Hepatocyte (in vitro differentiated cells): ENCODE data around the gene CLCN7. TPM values are rescaled to one million over a fixed set of nuclear protein-coding genes. Genes with fewer than 3 reads are reported as not detected.

ENCODE experiments used
- DNase-seq: peaks from one replicate; pipeline ENCODE4 v3.0.0-alpha.2; 2016; ENCODE audit warnings: low spot score
- H2AFZ ChIP-seq: fragments of 200-600 bp; sonication (generic); 2 replicates; pipeline ENCODE4 v1.6.0; 2016; ENCODE audit warnings: antibody characterized with exemption, mild to moderate bottlenecking
- H3K27ac ChIP-seq: fragments of 200-600 bp; sonication (generic); 2 replicates; pipeline ENCODE4 v1.5.1; 2016; ENCODE audit warnings: mild to moderate bottlenecking
- H3K27me3 ChIP-seq: fragments of 200-600 bp; sonication (generic); 2 replicates; pipeline ENCODE4 v1.6.1; 2016
- H3K36me3 ChIP-seq: fragments of 200-600 bp; sonication (generic); replicated peaks from 2 replicates; pipeline ENCODE4 v1.5.1; 2016; ENCODE audit warnings: low read depth; ENCODE audit not compliant: insufficient read depth
- H3K4me1 ChIP-seq: fragments of 200-600 bp; sonication (generic); 2 replicates; pipeline ENCODE4 v1.5.1; 2016; ENCODE audit warnings: mild to moderate bottlenecking, moderate library complexity; ENCODE audit not compliant: insufficient read depth
- H3K4me2 ChIP-seq: fragments of 200-600 bp; sonication (generic); 2 replicates; pipeline ENCODE4 v1.6.0; 2016
- H3K4me3 ChIP-seq: fragments of 200-600 bp; sonication (generic); 2 replicates; pipeline ENCODE4 v1.5.1; 2016; ENCODE audit warnings: mild to moderate bottlenecking
- H3K79me2 ChIP-seq: fragments of 200-600 bp; sonication (generic); 2 replicates; pipeline ENCODE4 v1.6.0; 2017; ENCODE audit warnings: mild to moderate bottlenecking
- H3K9me2 ChIP-seq: fragments of 200-600 bp; sonication (generic); replicated peaks from 2 replicates; pipeline ENCODE4 v1.6.0; 2017; ENCODE audit warnings: mild to moderate bottlenecking; ENCODE audit not compliant: insufficient read depth
- H3K9me3 ChIP-seq: fragments of 200-600 bp; sonication (generic); 2 replicates; pipeline ENCODE4 v1.5.1; 2016; ENCODE audit warnings: low read depth, mild to moderate bottlenecking
- H4K20me1 ChIP-seq: fragments of 200-600 bp; sonication (generic); 2 replicates; pipeline ENCODE4 v1.6.0; 2016; ENCODE audit warnings: mild to moderate bottlenecking; ENCODE audit not compliant: insufficient read depth, poor library complexity, severe bottlenecking
- EZH2 ChIP-seq: fragments of 200-600 bp; sonication (generic); IDR thresholded peaks from 2 replicates; pipeline ENCODE4 v1.6.1; 2016; ENCODE audit warnings: antibody characterized with exemption, mild to moderate bottlenecking, borderline replicate concordance
- EZH2phosphoT487 ChIP-seq: fragments of 200-600 bp; sonication (generic); IDR thresholded peaks from one replicate; pipeline ENCODE4 v1.6.1; 2018; ENCODE audit warnings: antibody characterized with exemption, mild to moderate bottlenecking, low read depth, moderate library complexity; ENCODE audit not compliant: unreplicated experiment, severe bottlenecking
- WGBS: methylation state at CpG from one replicate; pipeline ENCODE4 v1.1.6; 2016; ENCODE audit warnings: low lambda C conversion rate; ENCODE audit errors: missing lambda C conversion rate; 5-methylcytosine and 5-hydroxymethylcytosine counted together
- polyA plus RNA-seq: library from polyadenylated mRNA; unstranded; fragments of >200 nt; fragmentation: Nextera tagmentation; extraction: Ambion mirVana; gene quantifications from 2 replicates; pipeline ENCODE4 v1.2.1, GENCODE V29; 2016
- total RNA-seq: library from RNA; depleted of rRNA; stranded (reverse); fragments of >200 nt; gene quantifications from 2 replicates; pipeline ENCODE4 v1.2.3, GENCODE V29; 2014
- TF ChIP-seq, protein P1 (sequence below): fragments of 200-600 bp; sonication (generic); IDR thresholded peaks from 2 replicates; pipeline ENCODE4 v1.5.1; 2016; ENCODE audit warnings: antibody characterized with exemption, mild to moderate bottlenecking; ENCODE audit not compliant: poor library complexity

Gene CLCN7
- total and polyA plus RNA-seq, 2 experiments from 2014 or later, result 56.3 to 107 TPM

DNA sequence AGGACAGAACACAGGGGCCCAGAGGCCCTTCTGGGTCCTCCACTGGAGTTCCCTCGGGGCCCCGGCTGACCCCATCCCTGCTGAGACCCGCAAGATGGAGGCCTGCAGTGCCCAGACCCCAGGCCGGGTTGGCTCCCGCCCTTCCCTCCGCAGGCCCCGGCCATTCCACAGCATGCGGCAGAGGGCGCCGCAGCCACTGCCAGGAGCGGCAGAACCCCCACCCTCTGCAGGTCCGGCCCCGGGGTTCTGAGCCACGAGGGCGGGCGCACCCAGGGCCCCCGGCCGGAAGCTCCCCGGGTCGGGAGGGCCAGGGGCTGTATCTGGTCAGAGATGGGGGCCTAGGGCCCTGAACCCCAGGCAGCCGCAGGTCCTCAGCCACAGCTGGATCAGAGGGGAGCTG lies 46.3 kb downstream of the CLCN7 start:
- Histone ChIP-seq H3K4me3 (no peak overlapping the region), H3K79me2 (no peaks in the 10 kb centered on the region), H3K9me2 (no peaks in the 10 kb centered on the region), H3K27me3 (no peaks in the 10 kb centered on the region), H3K9me3 (no peaks in the 10 kb centered on the region), H3K36me3 (no peaks in the 10 kb centered on the region), H3K4me2 (no peak overlapping the region), H3K27ac (no peak overlapping the region), H2AFZ (no peak overlapping the region), H4K20me1 (no peaks in the 10 kb centered on the region), H3K4me1 (peaks cover 13% of the 10 kb centered on the region)
- no peak for DNase-seq
- no peak for TF ChIP-seq EZH2
- TF ChIP-seq EZH2phosphoT487, result no peak
- TF ChIP-seq, protein P1, sequence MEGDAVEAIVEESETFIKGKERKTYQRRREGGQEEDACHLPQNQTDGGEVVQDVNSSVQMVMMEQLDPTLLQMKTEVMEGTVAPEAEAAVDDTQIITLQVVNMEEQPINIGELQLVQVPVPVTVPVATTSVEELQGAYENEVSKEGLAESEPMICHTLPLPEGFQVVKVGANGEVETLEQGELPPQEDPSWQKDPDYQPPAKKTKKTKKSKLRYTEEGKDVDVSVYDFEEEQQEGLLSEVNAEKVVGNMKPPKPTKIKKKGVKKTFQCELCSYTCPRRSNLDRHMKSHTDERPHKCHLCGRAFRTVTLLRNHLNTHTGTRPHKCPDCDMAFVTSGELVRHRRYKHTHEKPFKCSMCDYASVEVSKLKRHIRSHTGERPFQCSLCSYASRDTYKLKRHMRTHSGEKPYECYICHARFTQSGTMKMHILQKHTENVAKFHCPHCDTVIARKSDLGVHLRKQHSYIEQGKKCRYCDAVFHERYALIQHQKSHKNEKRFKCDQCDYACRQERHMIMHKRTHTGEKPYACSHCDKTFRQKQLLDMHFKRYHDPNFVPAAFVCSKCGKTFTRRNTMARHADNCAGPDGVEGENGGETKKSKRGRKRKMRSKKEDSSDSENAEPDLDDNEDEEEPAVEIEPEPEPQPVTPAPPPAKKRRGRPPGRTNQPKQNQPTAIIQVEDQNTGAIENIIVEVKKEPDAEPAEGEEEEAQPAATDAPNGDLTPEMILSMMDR, result peak; percentile 19
- WGBS, result 72% methylated on average over 20 of the region's 21 CpGs

DNA sequence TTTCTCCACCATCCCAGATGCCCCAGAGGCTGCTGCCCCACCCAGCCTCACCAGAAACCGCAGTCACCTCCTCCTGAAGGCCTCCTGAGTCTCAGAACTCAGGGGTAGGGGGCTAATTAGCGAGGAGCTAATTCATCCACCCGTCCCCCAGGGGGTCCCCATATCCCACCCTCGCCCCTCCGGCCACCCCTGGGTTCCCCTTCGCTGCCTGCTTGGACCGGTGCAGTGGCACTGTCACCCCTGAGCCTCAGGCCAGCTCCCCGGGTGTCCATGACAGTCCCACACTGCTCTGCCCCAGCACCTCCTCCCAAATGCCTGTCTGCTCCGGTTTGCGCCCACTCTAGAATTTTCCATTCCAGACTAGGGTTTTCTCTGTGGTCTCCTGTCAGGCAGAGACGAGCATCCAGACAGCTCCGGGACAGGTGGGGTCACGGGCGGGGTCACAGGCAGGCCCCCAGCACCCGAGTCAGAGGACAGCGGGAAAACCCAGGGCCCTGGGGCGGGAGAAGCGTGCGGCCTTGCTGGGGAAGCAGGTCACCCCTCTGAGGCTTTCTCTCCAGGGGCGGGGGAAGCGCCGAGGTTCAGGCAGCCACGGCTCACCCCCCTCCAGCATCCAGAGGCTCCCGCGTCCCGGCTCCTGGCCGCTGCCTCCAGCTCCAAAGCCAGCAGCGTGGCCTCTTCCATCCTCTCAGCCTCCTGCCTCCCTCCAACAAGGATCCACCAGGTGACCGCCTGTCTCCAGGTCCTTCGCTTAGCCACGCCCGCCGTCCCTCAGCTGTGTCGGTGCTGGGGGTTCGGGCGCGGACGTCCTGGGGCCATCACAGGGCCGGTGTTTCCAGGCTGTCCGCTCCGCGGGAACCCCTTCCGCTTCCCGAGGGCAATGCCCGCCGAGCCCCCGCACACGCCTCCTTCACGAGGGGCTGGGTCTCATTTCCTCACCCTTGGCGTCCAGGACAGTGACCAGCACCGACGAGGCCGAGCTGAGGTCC lies 47.1 kb downstream of the CLCN7 start:
- Histone ChIP-seq H3K79me2 (no peaks in the 10 kb centered on the region), H4K20me1 (no peaks in the 10 kb centered on the region), H3K4me2 (no peak overlapping the region), H3K4me1 (peaks cover 13% of the 10 kb centered on the region), H3K36me3 (no peaks in the 10 kb centered on the region), H3K27me3 (no peaks in the 10 kb centered on the region), H3K9me3 (no peaks in the 10 kb centered on the region), H3K27ac (no peak overlapping the region), H3K9me2 (no peaks in the 10 kb centered on the region), H2AFZ (no peak overlapping the region), H3K4me3 (no peak overlapping the region)
- TF ChIP-seq EZH2 (no peak), EZH2phosphoT487 (no peak)
- TF ChIP-seq, protein P1, result no peak
- no peak for DNase-seq
- 96% methylated on average over 50 of the region's 53 CpGs for WGBS

DNA sequence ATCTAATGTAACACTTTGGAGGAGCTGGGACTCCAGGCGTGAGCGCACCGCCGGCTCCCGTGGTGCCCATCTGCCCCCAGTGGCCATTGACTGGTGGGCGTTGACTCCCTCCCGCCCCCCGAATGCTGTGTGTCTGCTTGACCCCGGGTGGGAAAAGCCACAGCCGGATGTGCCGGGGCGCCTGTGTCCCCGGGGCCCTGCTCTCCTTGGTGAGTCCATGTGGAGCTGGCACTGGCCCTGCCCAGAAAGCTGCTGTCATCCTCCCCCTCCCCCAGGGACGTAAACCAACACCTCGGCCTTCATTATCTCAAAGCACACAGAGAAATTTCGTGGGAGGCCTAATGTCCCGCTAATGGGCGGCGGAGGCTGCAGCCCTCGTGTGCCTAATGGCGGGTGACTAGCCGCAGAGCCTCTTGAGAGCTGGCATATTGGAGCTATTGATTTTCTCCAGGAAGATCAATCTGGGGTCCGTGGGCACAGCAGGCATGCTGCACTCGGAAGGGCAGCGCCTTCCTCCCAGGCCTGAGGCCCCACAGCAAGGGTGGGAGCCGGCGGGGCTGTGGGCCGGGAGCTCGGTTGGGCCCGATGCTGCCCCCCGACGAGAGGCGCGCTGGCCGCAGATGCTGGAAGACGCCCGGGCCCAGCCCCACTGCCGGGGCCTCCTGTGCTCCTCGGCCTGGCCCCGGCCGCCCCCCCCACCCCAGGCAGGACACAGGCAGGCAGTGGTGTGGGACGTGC lies 47.9 kb downstream of the CLCN7 start:
- Histone ChIP-seq H3K4me1 (peaks cover 13% of the 10 kb centered on the region), H3K4me2 (no peak overlapping the region), H3K27ac (no peak overlapping the region), H3K9me3 (no peaks in the 10 kb centered on the region), H3K36me3 (no peaks in the 10 kb centered on the region), H3K9me2 (no peaks in the 10 kb centered on the region), H4K20me1 (no peaks in the 10 kb centered on the region), H3K27me3 (no peaks in the 10 kb centered on the region), H2AFZ (no peak overlapping the region), H3K4me3 (no peak overlapping the region), H3K79me2 (peaks cover 3% of the 10 kb centered on the region)
- WGBS, result 80% methylated on average over 29 of the region's 42 CpGs
- no peak for DNase-seq
- no peak for TF ChIP-seq EZH2
- TF ChIP-seq, protein P1, result no peak
- no peak for TF ChIP-seq EZH2phosphoT487
